Activated CD8-positive, alpha-beta T cell treated with anti-CD3 and anti-CD28 coated beads for 36 hours (primary cell): ENCODE results near the gene HIBCH. TPM values are rescaled to one million over a fixed set of nuclear protein-coding genes. Genes with fewer than 3 reads are reported as not detected.

ENCODE experiments used
- ATAC-seq: fragments of 200-7000 bp; cut with Tn5 transposase; one replicate; pipeline ENCODE4 v1.10.0; 2021; ENCODE audit warnings: mild to moderate bottlenecking, moderate library complexity
- CTCF ChIA-PET: fragments of 350-600 bp; sonication (Branson Sonifier 250); formaldehyde crosslinking; loops from one replicate; lab custom pipeline; 2021; ENCODE audit warnings: antibody characterized with exemption; lab: Charles Lee
- POLR2A ChIA-PET: fragments of 350-600 bp; sonication (Branson Sonifier 250); formaldehyde crosslinking; loops from one replicate; lab custom pipeline; 2021; ENCODE audit warnings: antibody characterized with exemption; lab: Charles Lee
- DNase-seq: peaks from one replicate; pipeline ENCODE4 v3.0.0-alpha.2; 2020
- H3K27ac Mint-ChIP-seq: one replicate; pipeline ENCODE4 v1.8.0; 2021; ENCODE audit warnings: mild to moderate bottlenecking, mixed read lengths
- H3K27me3 Mint-ChIP-seq: one replicate; pipeline ENCODE4 v1.8.0; 2021; ENCODE audit warnings: mixed read lengths
- H3K36me3 Mint-ChIP-seq: one replicate; pipeline ENCODE4 v1.8.0; 2021; ENCODE audit warnings: low read depth, mixed read lengths
- H3K4me1 Mint-ChIP-seq: one replicate; pipeline ENCODE4 v1.8.0; 2021; ENCODE audit warnings: low read depth, mixed read lengths
- H3K4me3 Mint-ChIP-seq: one replicate; pipeline ENCODE4 v1.8.0; 2021; ENCODE audit warnings: mild to moderate bottlenecking, moderate library complexity, mixed read lengths
- H3K9me3 Mint-ChIP-seq: one replicate; pipeline ENCODE4 v1.8.0; 2021; ENCODE audit warnings: mixed read lengths
- CTCF ChIP-seq: fragments of 200-600 bp; IDR thresholded peaks from one replicate; pipeline ENCODE4 v1.8.0; 2022; ENCODE audit warnings: antibody characterized with exemption, mild to moderate bottlenecking
- intact Hi-C: fragments of 100-400 bp; cut with micrococcal nuclease; formaldehyde crosslinking; loops from one replicate; pipeline ENCODE4 v1.10.0; 2022
- total RNA-seq, 2 experiments: library from RNA; stranded (reverse); gene quantifications; one replicate each; pipeline ENCODE4 v1.2.3, GENCODE V29; 2021

The HIBCH gene
- total RNA-seq = 10 to 100 TPM; 17.6 to 19.3 TPM

DNA sequence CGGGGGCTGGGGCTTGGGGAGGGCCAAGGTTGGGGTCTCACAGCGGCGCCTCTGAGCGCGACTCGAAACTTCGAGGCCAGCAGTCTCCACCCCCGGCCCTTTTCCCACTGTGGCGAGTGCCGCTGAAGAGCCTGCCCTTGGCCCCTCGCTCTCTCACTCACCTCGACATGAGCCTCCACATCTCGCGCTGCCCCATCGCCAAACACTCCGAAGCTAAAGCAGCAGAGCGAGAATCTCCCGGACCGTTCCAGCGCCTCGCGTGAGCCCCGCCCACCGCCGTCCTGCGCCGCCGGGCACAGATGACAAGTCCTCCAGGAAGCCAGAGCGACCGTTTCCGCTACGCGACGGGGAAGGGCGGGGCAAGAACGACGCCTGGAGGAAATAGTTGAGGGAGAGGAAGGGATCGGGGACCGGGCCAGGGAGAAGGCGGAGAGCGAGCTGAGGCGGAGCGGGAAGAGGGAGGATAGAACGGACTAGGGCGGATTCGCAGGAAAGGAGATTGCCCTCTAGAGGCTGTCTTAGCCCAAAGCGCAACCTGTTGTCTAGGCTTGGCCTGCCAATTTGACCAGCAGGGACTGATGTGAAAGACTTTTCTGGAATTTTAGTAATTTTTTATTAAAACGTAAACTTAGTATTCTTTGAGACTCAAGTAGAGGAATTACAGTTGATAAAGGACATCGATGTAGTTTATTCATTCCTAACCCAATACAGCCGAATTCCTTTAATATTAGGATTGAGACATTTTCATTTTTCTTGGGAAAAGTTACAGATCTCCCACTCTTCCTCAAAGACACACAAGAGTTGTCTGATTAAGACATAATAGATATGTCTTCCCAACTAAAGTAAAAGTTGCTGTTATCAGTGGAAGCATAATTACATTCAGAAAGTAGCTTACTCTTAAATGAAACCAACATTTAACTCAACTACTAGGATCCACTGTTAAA lies at the start of gene HIBCH:
TSS of gene HIBCH (minus strand) at position 272 of the 944 bp plus-strand sequence. CDS start at position 196, 76 bp downstream.
- CTCF ChIA-PET = interaction anchor here (1.0 to 2.4 kb wide), 12 partner anchors 9 to 557 kb away, joined by 3 to 14 read pairs (median 4); partner anchors contain the start of genes INPP1 and OSGEPL1
- TF ChIP-seq CTCF = peak; percentile 61
- DNase-seq = peak; percentile 94
- Mint-ChIP-seq H3K4me1 (peaks cover 40% of the 10 kb centered on the region), H3K4me3 (peak within 1 kb of the TSS; percentile 81), H3K27ac (peak within 1 kb of the TSS; percentile 88), H3K36me3 (peaks cover 1% of the 10 kb centered on the region), H3K9me3 (no peaks in the 10 kb centered on the region), H3K27me3 (no peaks in the 10 kb centered on the region)
- intact Hi-C loops = no loop called here
- peak; percentile 90 for ATAC-seq
- POLR2A ChIA-PET = interaction anchor here (0.6 to 3.3 kb wide), 8 partner anchors 13 to 571 kb away, joined by 3 to 13 read pairs (median 4); partner anchors contain the start of genes INPP1, ORMDL1 and PMS1

- no peak for TF ChIP-seq CTCF
- DNase-seq (no peak), ATAC-seq (no peak)
- Mint-ChIP-seq H3K4me3 (no peak overlapping the region), H3K27ac (no peak overlapping the region), H3K9me3 (no peaks in the 10 kb centered on the region), H3K27me3 (no peaks in the 10 kb centered on the region), H3K36me3 (no peaks in the 10 kb centered on the region), H3K4me1 (peaks cover 5% of the 10 kb centered on the region)
- POLR2A ChIA-PET = no interaction called here
- CTCF ChIA-PET = interaction anchor here (1.0 to 1.9 kb wide), 4 partner anchors 10 to 279 kb away, joined by 3 to 12 read pairs (median 4); no protein-coding TSS in a partner anchor
- intact Hi-C loops = no loop called here
These were observed 47.5 kb upstream of the HIBCH start for GRCh38 chr2:190367091-190367490.

DNA sequence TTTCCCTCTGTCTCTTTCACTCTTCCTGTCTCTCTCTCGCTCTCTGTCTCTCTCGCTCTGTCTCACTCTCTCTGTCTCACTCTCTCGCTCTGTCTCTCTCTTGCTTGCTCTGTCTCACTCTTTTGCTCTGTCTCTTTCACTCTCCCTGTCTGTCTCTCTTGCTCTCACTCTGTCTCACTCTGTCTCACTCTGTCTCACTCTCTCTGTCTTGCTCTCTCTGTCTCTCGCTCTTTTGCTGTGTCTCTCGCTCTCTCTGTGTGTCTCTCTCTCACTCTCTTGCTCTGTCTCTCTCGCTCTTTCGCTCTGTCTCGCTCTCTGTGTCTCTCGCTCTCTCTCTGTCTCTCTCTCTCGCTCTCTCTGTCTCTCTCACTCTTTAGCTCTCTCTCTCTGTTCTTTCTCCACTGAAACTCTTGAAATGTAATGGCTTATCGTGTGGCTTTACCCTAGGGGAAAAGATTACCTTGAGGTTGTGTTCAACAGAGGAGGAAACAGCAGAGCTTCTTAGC lies 46.7 kb upstream of the HIBCH start:
- Mint-ChIP-seq H3K27me3 (no peaks in the 10 kb centered on the region), H3K9me3 (no peaks in the 10 kb centered on the region), H3K36me3 (no peaks in the 10 kb centered on the region), H3K27ac (no peak overlapping the region), H3K4me3 (no peak overlapping the region), H3K4me1 (peaks cover 7% of the 10 kb centered on the region)
- ChIA-PET POLR2A (no interaction called here), CTCF (interaction anchor here (1.9 kb wide), 1 partner anchor 13 kb away, joined by 4 read pairs; no protein-coding TSS in a partner anchor)
- no peak for DNase-seq
- no peak for TF ChIP-seq CTCF
- intact Hi-C loops = no loop called here
- no peak for ATAC-seq

DNA sequence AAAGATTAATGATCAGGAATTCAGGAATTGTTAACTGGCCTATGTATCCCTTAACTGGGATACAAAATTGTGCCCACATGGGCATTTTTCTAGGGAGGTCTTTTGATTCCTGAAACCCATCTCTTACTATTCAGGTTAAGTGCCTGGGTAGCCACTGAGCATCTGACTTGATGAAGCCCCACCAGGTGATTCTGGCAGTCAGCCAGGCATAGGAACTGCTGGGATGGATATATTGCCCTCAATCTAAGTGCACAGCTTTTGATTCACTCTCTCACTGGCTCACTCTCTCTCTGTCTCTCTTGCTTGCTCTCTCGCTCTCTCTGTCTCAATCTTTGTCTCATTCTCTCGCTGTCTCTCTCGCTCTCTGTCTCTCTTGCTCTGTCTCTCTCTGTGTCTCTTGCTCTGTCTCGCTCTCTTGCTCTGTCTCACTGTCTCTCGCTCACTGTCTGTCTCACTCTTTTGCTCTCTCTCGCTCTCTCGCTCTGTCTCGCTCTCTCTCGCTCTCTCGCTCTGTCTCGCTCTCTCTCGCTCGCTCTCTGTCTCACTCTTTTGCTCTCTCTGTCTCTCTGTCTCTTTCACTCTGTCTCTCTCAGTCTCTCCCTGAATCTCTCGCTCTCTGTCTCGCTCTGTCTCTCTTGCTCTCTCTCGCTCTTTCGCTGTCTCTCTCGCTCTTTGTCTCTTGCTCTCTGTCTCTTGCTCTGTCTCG lies 46.0 kb upstream of the HIBCH start:
- ATAC-seq (no peak), DNase-seq (no peak)
- ChIA-PET CTCF (interaction anchor here (1.2 to 1.6 kb wide), 2 partner anchors 27 to 46 kb away, joined by 3 to 4 read pairs; partner anchors contain the start of gene HIBCH), POLR2A (no interaction called here)
- intact Hi-C loops = no loop called here
- no peak overlapping the region for H3K27ac Mint-ChIP-seq
- H3K27me3 Mint-ChIP-seq = no peaks in the 10 kb centered on the region
- peaks cover 7% of the 10 kb centered on the region for H3K4me1 Mint-ChIP-seq
- no peaks in the 10 kb centered on the region for H3K9me3 Mint-ChIP-seq
- no peak for TF ChIP-seq CTCF
- H3K4me3 Mint-ChIP-seq = no peak overlapping the region
- no peaks in the 10 kb centered on the region for H3K36me3 Mint-ChIP-seq
